GM18867 (cell line): ENCODE data around the gene DYRK2.

ENCODE experiments used
- ATAC-seq: cut with Tn5 transposase; IDR thresholded peaks from one replicate; pipeline ENCODE4 v1.9.1; 2021; ENCODE audit warnings: mild to moderate bottlenecking, moderate library complexity; ENCODE audit not compliant: unreplicated experiment

DYRK2 gene

DNA sequence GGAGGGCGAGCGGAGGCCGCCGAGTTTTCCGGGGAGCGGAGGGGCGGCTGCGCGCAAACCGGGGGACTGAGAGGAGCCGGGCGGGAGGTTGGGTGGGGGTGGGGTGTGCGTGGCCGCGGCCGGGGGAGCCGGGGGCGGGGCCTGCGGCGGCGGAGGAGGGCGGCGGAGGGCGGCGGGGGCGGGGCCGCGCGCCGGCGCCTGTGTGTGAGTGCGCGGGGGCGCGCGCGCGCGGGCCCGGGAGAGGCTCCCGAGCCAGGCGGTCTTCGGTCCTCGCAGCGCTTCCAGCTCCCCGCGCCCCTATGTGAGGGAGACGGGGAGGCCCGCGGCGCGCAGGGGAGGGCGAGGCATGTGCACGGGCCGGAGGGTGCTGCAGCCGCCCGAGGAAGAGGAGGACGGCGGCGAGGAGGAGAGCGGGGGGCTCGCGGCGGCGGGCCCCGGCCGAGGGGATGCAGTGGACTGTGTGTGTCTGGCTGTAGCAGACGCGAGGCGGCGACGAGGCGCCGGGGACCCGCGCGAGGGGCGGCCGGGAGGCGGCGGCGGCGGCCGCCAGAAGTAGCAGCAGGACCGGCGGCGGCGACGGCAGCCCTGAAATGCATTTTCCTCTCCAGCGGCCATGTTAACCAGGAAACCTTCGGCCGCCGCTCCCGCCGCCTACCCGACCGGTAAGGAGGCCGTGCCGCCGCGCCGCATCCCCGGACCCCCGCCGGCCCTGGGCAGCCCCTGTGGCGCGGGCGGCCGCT lies at the start of gene DYRK2:
TSS of gene DYRK2 (plus strand) at position 225 of the 740 bp plus-strand sequence. CDS start at position 614, 389 bp downstream.
- peak; percentile 54 for ATAC-seq

GRCh38 chr12:67599691-67600090 lies 48.9 kb upstream of the DYRK2 start:
- no peak for ATAC-seq

- ATAC-seq, result no peak
These were observed 47.4 kb upstream of the DYRK2 start for GRCh38 chr12:67601126-67601525.

- no peak for ATAC-seq
These were observed 39.2 kb upstream of the DYRK2 start for GRCh38 chr12:67609226-67609870.

GRCh38 chr12:67613040-67613439 lies 35.5 kb upstream of the DYRK2 start:
- no peak for ATAC-seq

GRCh38 chr12:67617629-67618028 lies 30.9 kb upstream of the DYRK2 start:
- no peak for ATAC-seq

GRCh38 chr12:67618303-67618702 lies 30.2 kb upstream of the DYRK2 start:
- ATAC-seq, result no peak

GRCh38 chr12:67621112-67621511 lies 27.4 kb upstream of the DYRK2 start:
- no peak for ATAC-seq

DNA sequence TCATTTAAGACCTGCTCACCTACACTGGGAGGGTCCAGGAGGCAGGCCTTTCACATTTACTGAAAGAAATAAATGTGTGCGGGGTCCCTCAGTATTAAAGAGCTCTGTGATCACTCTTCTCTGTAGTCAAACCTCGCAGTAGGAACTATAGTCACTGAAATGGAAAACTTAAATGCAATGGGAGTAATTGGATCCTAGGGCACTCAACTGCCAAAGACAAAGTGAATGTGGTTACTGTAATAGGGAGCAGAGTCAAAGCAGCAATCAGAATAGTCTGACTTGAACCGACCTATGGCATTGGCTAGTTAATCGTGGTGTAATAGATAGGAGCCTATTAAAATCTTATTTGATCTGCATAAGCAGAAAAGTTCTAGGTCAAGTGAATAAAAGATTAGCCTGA lies 26.6 kb upstream of the DYRK2 start:
- no peak for ATAC-seq

GRCh38 chr12:67623259-67623658 lies 25.3 kb upstream of the DYRK2 start:
- no peak for ATAC-seq

GRCh38 chr12:67624355-67624754 lies 24.2 kb upstream of the DYRK2 start:
- no peak for ATAC-seq

DNA sequence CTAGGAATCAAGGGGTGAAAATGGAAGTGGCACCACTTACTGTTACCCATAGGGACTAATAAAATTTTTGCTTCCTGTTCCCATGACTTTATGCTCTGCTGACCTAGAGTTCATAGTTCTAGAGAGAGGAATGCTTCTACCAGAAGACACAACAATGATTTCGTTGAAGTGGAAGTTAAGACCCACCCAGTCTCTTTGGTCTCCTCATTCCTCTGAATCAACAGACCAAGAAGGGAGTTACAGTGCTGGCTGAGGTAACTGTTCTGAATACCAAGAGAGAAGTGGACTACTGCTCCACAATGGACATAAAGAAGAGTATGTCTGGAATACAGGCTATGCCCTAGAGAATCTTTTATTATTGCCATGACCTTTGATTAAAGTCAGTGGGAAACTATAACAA lies 23.5 kb upstream of the DYRK2 start:
- ATAC-seq, result no peak

- no peak for ATAC-seq
These were observed 22.4 kb upstream of the DYRK2 start for GRCh38 chr12:67626156-67626555.

- ATAC-seq, result peak; percentile 99
These were observed 18.0 kb upstream of the DYRK2 start for GRCh38 chr12:67630373-67631088.

DNA sequence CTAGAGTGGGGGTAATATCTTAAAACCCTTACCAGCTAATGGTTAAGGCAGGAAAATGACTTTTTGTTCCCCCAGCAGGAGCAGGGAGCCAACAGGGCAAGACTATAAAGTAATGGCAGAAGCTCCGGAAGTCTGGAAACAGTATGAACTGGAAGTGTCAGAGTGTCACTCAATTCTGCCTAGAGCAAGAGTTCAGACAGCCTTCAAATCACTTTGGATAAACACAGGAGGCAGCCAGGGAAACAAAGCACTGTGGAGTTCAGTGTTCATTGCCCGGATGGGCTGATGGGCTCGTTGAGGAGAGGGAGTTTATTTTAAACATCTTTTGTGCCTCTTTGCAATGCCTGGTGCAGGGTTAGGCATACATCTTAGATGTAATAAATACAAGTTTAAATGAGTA lies 16.5 kb upstream of the DYRK2 start:
- ATAC-seq, result no peak

DNA sequence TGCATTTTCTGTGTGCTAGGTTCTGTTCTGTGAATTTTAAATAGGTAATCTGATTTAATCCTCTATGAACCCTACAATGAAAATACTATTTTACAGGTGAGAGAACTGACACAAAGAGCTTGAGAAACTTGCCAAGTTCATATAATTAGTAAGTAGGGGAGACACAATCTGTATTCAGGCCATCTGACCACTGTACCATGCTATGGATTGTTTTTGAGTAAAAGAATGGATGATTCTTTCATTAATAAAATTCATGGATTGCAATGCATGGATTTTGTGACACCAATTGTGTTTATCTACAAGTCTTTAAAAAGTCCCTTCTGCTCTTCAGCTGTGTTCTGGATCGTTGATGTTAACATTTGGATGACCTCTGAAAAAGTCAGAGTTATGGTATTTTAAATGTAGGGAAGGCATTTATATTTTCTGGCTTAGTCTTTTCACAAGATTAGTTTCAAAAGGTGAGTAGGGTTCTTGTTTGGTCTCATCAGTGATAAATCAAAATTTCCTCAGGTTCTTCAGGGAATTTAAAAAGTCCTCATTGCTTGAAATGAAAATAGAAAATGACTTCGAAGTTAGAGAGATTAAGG lies 15.4 kb upstream of the DYRK2 start:
- no peak for ATAC-seq

DNA sequence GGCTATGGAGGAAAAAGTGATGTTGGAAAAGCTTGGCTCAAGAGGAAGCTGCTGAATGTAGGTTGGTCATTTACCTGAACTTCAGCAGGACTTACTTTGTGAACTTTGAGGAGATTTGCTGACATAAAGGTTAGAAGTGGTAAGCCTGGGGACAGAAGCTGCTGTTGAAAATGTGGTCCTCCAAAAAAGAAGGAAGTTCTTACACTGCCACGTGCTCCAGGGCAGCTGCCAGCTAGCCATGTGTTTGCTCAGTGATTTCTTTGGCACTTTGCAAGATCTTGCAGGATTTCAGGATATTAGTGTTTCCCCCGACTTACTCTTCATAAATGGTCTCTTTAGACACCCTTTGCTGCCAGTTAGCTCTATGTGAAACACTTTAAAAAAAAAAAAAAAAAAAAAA lies 14.8 kb upstream of the DYRK2 start:
- no peak for ATAC-seq

- no peak for ATAC-seq
These were observed 14.2 kb upstream of the DYRK2 start for GRCh38 chr12:67634303-67634761.

DNA sequence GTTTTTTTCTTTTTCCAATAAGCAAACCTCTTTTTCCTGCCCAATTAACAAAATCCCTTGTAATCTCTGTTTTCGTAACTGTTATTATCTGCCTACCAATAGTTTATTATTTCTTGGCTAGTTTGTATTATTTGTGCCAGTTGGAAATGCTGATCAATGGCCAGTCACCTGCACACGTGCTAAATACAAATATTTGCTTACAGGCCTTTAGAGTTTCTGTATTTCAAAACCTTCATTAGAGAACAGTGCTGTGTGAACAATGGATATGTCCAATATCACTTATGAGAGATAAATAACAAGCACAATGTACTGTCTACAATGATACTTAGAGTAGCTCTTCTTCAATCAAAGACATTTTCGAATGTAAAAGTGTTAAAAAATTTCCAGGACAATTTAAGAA lies 10.8 kb upstream of the DYRK2 start:
- ATAC-seq, result no peak

- no peak for ATAC-seq
These were observed 9.9 kb upstream of the DYRK2 start for GRCh38 chr12:67638694-67639093.

DNA sequence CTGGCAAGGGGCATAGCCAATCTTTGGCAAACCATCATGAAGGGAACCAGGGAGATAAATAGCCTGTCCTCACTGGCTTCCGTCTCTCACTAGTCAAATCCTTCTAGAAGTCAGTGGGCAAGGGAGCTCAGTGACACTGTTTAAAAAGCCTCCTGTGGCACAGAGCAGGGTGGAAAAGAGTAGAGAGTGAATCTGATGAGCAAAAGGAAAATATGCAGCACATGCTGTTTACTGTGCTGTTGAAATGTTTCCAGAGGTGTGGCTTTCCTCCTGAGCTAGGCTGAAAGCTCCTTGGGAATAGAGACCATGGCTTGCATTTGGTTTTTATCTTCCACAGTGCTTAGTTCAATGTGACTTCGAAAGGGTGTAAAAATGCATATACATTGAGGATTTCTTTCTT lies 7.7 kb upstream of the DYRK2 start:
- ATAC-seq, result no peak
